Mucosa of gallbladder (tissue), 1 donor: ENCODE data around the gene PPP6R3. TPM values are rescaled to one million over a fixed set of nuclear protein-coding genes. Genes with fewer than 3 reads are reported as not detected.

Experiments
- DNase-seq: peaks from one replicate; pipeline ENCODE4 v3.0.0-alpha.2; 2020; ENCODE audit warnings: low spot score
- total RNA-seq: library from RNA; stranded (reverse); gene quantifications from one replicate; pipeline ENCODE4 v1.2.1, GENCODE V29; 2021
- donor health status: DM: no; HTN: no; CAD: no.

PPP6R3 gene
- total RNA-seq, 1 donor from 2014 or later: 114 TPM

GRCh38 chr11:68495220-68495729 is 34.7 kb downstream of the PPP6R3 start:
- DNase-seq: no peak

GRCh38 chr11:68495872-68496271 is 35.3 kb downstream of the PPP6R3 start:
- no peak for DNase-seq

- no peak for DNase-seq
Measured at GRCh38 chr11:68497761-68498160, 37.2 kb downstream of the PPP6R3 start.

GRCh38 chr11:68498321-68498720 is 37.8 kb downstream of the PPP6R3 start:
- DNase-seq: no peak

GRCh38 chr11:68498903-68499883 is 38.6 kb downstream of the PPP6R3 start:
- DNase-seq: no peak

GRCh38 chr11:68500206-68500605 is 39.7 kb downstream of the PPP6R3 start:
- DNase-seq: no peak

- no peak for DNase-seq
Measured at GRCh38 chr11:68501813-68502212, 41.3 kb downstream of the PPP6R3 start.

- no peak for DNase-seq
Measured at GRCh38 chr11:68503251-68503687, 42.7 kb downstream of the PPP6R3 start.

GRCh38 chr11:68503792-68504191 is 43.2 kb downstream of the PPP6R3 start:
- no peak for DNase-seq

GRCh38 chr11:68504432-68505066 is 44.0 kb downstream of the PPP6R3 start:
- no peak for DNase-seq

- DNase-seq: no peak
Measured at GRCh38 chr11:68505596-68505995, 45.0 kb downstream of the PPP6R3 start.

GRCh38 chr11:68506908-68507307 is 46.4 kb downstream of the PPP6R3 start:
- no peak for DNase-seq

GRCh38 chr11:68508425-68508824 is 47.9 kb downstream of the PPP6R3 start:
- DNase-seq: no peak

- DNase-seq: no peak
Measured at GRCh38 chr11:68509066-68509465, 48.5 kb downstream of the PPP6R3 start.

- DNase-seq: no peak
Measured at GRCh38 chr11:68513930-68514487, 53.5 kb downstream of the PPP6R3 start.

GRCh38 chr11:68517121-68517741 is 56.7 kb downstream of the PPP6R3 start:
- DNase-seq: no peak

GRCh38 chr11:68518191-68518590 is 57.6 kb downstream of the PPP6R3 start:
- DNase-seq: no peak

- no peak for DNase-seq
Measured at GRCh38 chr11:68521969-68522652, 61.6 kb downstream of the PPP6R3 start.

GRCh38 chr11:68523033-68523432 is 62.5 kb downstream of the PPP6R3 start:
- no peak for DNase-seq

GRCh38 chr11:68523743-68524142 is 63.2 kb downstream of the PPP6R3 start:
- no peak for DNase-seq

- DNase-seq: no peak
Measured at GRCh38 chr11:68524213-68524612, 63.7 kb downstream of the PPP6R3 start.
